Loucy (cell line): Measurements from ENCODE around the gene HBS1L.

Experiments used
- H2AFZ ChIP-seq: fragments of 200-600 bp; sonication (generic); 2 replicates; pipeline ENCODE4 v1.6.0; 2016; ENCODE audit warnings: antibody characterized with exemption, mild to moderate bottlenecking, low read length, moderate library complexity
- H3F3A ChIP-seq: fragments of 200-600 bp; 2 replicates; pipeline ENCODE4 v1.6.0; 2016; ENCODE audit warnings: antibody characterized with exemption, low read depth, mild to moderate bottlenecking
- H3K27me3 ChIP-seq: fragments of 200-600 bp; sonication (generic); 2 replicates; pipeline ENCODE4 v1.6.1; 2014; ENCODE audit warnings: low read length, mild to moderate bottlenecking; ENCODE audit not compliant: insufficient read depth, poor library complexity, severe bottlenecking
- H3K36me3 ChIP-seq: fragments of 200-600 bp; sonication (generic); 2 replicates; pipeline ENCODE4 v1.6.1; 2016; ENCODE audit warnings: low read length; ENCODE audit not compliant: insufficient read depth
- H3K4me1 ChIP-seq: fragments of 200-600 bp; sonication (generic); 2 replicates; pipeline ENCODE4 v1.5.1; 2014; ENCODE audit warnings: low read length, mild to moderate bottlenecking; ENCODE audit not compliant: insufficient read depth, poor library complexity, severe bottlenecking
- H3K4me2 ChIP-seq: fragments of 200-600 bp; sonication (generic); 2 replicates; pipeline ENCODE4 v1.6.0; 2014; ENCODE audit warnings: antibody characterized with exemption, low read length, low read depth, mild to moderate bottlenecking; ENCODE audit not compliant: poor library complexity, severe bottlenecking
- H3K4me3 ChIP-seq: fragments of 200-600 bp; sonication (generic); 2 replicates; pipeline ENCODE4 v1.5.1; 2014; ENCODE audit warnings: low read length, mild to moderate bottlenecking, mixed read lengths; ENCODE audit not compliant: poor library complexity, severe bottlenecking
- H3K79me2 ChIP-seq: fragments of 200-600 bp; sonication (generic); 2 replicates; pipeline ENCODE4 v1.6.1; 2014; ENCODE audit warnings: low read length; ENCODE audit not compliant: insufficient read depth
- H3K9ac ChIP-seq: fragments of 200-600 bp; sonication (generic); 2 replicates; pipeline ENCODE4 v1.6.0; 2014; ENCODE audit warnings: mild to moderate bottlenecking, low read depth, low read length, moderate library complexity; ENCODE audit not compliant: poor library complexity, severe bottlenecking
- H3K9me2 ChIP-seq: fragments of 200-600 bp; sonication (generic); replicated peaks from 2 replicates; pipeline ENCODE4 v1.6.1; 2016; ENCODE audit warnings: low read depth, low read length, mixed read lengths
- H3K9me3 ChIP-seq: fragments of 200-600 bp; sonication (generic); 2 replicates; pipeline ENCODE4 v1.6.1; 2014; ENCODE audit warnings: mild to moderate bottlenecking, antibody characterized with exemption, low read length, low read depth; ENCODE audit not compliant: insufficient read depth
- H4K20me1 ChIP-seq: fragments of 200-600 bp; sonication (generic); 2 replicates; pipeline ENCODE4 v1.6.0; 2014; ENCODE audit warnings: antibody characterized with exemption, low read length, mild to moderate bottlenecking; ENCODE audit not compliant: insufficient read depth, poor library complexity, severe bottlenecking
- EZH2phosphoT487 ChIP-seq: fragments of 200-600 bp; IDR thresholded peaks from 2 replicates; pipeline ENCODE4 v1.6.1; 2018; ENCODE audit warnings: antibody characterized with exemption, mild to moderate bottlenecking, moderate library complexity, borderline replicate concordance
- TF ChIP-seq, protein P1 (sequence below): fragments of 200-600 bp; sonication (generic); conservative IDR thresholded peaks from 2 replicates; pipeline ENCODE4 v1.5.1; 2014; ENCODE audit warnings: mild to moderate bottlenecking, antibody characterized with exemption, low read length

The HBS1L gene

DNA sequence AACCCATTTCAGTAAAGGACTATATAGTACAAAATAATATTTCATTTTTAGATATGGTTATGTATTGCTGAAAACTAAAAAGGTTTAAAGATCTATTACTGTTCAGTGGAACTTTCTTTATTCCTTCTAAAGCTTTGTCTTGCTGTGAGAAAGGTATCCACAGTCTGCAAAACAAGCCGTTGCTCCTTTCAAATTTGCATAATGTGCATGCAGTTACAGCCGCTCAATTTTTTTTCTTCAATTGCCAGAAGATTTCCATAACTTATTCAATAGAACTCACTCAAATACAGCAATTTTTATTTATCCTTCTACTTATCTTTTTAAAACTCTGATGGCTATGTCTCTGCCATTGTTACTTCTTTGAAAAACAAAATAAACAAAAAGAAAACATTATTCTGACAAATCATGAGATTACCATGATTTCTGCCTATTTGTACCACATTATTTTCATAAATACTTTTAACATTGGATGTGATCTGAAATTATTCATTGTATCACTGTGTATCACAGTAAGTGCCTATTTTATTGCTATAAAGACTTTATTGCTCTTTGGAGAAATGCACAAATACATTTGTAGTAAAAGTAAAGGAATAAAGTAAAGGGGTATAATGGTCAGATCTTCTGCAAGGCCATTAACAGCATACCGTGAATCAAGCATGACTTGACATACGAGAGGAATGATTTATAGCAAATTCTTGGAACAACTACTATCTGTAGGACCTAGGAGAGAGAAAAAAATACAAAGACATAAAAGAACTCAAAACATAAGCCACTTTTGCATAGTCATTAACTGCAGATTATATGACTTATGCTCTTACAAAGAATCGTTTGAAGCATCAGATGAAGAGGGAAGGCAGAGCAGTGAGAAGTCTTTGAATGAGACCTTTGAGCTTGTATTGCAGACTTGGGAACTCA, 29.6 kb upstream of the HBS1L start:
- no peak overlapping the region for H3K4me2 ChIP-seq
- H3K9me2 ChIP-seq, result no peaks in the 10 kb centered on the region
- H3K9me3 ChIP-seq, result peaks cover 10% of the 10 kb centered on the region
- no peaks in the 10 kb centered on the region for H4K20me1 ChIP-seq
- no peaks in the 10 kb centered on the region for H3K36me3 ChIP-seq
- no peak overlapping the region for H3K4me3 ChIP-seq
- peaks cover 6% of the 10 kb centered on the region; the same call in 1 of the 2 replicates for H3F3A ChIP-seq
- peaks cover 44% of the 10 kb centered on the region for H3K4me1 ChIP-seq
- no peaks in the 10 kb centered on the region for H3K27me3 ChIP-seq
- H2AFZ ChIP-seq, result no peak overlapping the region
- TF ChIP-seq, protein P1, sequence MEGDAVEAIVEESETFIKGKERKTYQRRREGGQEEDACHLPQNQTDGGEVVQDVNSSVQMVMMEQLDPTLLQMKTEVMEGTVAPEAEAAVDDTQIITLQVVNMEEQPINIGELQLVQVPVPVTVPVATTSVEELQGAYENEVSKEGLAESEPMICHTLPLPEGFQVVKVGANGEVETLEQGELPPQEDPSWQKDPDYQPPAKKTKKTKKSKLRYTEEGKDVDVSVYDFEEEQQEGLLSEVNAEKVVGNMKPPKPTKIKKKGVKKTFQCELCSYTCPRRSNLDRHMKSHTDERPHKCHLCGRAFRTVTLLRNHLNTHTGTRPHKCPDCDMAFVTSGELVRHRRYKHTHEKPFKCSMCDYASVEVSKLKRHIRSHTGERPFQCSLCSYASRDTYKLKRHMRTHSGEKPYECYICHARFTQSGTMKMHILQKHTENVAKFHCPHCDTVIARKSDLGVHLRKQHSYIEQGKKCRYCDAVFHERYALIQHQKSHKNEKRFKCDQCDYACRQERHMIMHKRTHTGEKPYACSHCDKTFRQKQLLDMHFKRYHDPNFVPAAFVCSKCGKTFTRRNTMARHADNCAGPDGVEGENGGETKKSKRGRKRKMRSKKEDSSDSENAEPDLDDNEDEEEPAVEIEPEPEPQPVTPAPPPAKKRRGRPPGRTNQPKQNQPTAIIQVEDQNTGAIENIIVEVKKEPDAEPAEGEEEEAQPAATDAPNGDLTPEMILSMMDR, result no peak
- no peak overlapping the region for H3K9ac ChIP-seq
- H3K79me2 ChIP-seq, result no peaks in the 10 kb centered on the region

DNA sequence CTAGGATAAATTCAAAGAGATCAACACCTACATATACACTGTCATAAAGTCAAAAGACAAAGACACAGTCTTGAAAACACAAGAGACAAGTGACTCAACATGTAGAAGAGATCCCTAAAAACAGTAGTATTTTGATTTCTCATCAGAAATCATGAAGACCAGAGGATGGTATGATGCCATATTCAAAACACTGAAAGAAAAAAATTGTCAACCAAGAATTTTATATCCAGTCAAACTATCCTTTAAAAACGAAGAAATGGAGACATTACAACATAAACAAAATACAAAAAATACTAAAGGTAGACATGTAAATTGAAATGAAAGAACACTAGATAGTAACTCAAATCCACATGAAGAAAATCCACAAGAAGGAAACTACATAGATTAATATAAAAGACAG, 27.3 kb upstream of the HBS1L start:
- no peaks in the 10 kb centered on the region for H3K9me2 ChIP-seq

DNA sequence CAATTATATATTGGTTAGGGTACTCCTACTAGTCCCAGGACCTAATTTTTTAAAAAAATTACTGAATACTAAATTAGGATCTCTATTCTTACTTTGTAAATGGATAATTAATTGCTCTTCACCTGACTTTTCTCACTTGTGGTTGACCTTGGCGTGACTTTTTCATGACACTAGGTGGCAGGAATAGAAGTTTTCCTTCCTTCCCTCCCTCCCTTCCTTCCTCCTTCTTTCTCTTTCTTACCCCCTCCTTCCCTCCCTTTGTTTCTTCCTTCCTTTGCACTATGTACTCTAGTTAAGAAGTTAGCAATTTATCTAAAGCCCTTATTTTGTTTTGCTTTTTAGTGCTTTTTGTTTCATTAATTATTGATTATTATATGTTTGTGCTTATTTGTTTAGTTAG, 20.4 kb upstream of the HBS1L start:
- Histone ChIP-seq H3K4me2 (peak overlapping the region; percentile 14), H3K9ac (no peak overlapping the region)
- TF ChIP-seq EZH2phosphoT487, result no peak
- TF ChIP-seq, protein P1, result peak; percentile 46

More for the DNA sequence above, 27.3 kb upstream of the HBS1L start:
- Histone ChIP-seq H3K9ac (no peak overlapping the region), H3K4me1 (peaks cover 23% of the 10 kb centered on the region), H3K4me3 (no peak overlapping the region), H3K4me2 (no peak overlapping the region), H4K20me1 (no peaks in the 10 kb centered on the region), H3K79me2 (no peaks in the 10 kb centered on the region), H3K36me3 (no peaks in the 10 kb centered on the region), H3K27me3 (no peaks in the 10 kb centered on the region), H2AFZ (no peak overlapping the region), H3F3A (peaks cover under 1% of the 10 kb centered on the region; the same call in 1 of the 2 replicates), H3K9me3 (peaks cover 10% of the 10 kb centered on the region)
- TF ChIP-seq, protein P1, result no peak
- TF ChIP-seq EZH2phosphoT487, result no peak

More for the DNA sequence above, 20.4 kb upstream of the HBS1L start:
- H3F3A ChIP-seq, result no peaks in the 10 kb centered on the region
- H2AFZ ChIP-seq, result no peak overlapping the region
- peak overlapping the region; percentile 9 for H3K4me3 ChIP-seq
- H3K27me3 ChIP-seq, result no peaks in the 10 kb centered on the region
- no peaks in the 10 kb centered on the region for H3K36me3 ChIP-seq
- peaks cover 26% of the 10 kb centered on the region for H3K4me1 ChIP-seq
- H3K9me2 ChIP-seq, result no peaks in the 10 kb centered on the region
- no peaks in the 10 kb centered on the region for H3K79me2 ChIP-seq
- H4K20me1 ChIP-seq, result no peaks in the 10 kb centered on the region
- no peaks in the 10 kb centered on the region for H3K9me3 ChIP-seq
